ENCODE measurements around the gene C1orf35.

DNA sequence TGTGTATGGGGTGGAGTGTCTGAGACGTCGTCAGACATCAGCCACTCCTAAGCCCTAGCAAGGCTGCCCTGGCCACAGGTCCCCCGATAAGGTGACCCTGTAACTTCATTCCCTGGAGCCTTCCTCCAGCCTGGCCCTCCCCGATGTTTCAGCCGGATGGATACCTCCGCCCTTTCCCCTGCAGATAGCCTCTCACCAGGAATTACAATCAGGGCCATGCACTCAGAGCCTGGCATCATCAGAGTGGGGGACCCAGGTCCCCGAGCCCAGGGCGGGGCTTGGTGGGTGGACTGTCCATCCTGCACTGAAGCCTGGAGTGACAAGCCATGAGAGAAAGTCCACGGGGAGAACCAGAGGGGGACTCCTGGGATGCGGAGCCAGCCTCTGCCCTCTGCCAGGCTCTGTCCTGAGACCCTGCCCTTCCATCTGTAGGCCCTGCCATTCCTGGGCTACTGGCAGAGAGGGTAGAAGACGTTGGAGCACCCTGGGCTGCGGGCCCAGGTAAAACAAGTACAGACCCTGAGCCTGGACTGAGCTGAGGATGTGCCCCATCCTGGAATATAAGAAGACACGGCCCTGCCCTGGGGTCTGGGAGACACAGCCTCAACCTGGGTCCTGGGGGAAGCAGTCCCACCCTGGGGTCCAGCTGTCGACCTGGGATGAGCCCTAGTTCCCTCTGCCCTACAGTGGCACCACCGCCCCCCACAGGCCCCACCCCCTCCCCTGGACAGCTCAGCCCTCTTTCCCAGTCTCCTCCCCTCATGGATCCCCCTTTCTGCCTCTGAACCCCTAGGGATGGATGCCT, 37.4 kb downstream of the C1orf35 start:
- TF ChIP-seq, protein P1, sequence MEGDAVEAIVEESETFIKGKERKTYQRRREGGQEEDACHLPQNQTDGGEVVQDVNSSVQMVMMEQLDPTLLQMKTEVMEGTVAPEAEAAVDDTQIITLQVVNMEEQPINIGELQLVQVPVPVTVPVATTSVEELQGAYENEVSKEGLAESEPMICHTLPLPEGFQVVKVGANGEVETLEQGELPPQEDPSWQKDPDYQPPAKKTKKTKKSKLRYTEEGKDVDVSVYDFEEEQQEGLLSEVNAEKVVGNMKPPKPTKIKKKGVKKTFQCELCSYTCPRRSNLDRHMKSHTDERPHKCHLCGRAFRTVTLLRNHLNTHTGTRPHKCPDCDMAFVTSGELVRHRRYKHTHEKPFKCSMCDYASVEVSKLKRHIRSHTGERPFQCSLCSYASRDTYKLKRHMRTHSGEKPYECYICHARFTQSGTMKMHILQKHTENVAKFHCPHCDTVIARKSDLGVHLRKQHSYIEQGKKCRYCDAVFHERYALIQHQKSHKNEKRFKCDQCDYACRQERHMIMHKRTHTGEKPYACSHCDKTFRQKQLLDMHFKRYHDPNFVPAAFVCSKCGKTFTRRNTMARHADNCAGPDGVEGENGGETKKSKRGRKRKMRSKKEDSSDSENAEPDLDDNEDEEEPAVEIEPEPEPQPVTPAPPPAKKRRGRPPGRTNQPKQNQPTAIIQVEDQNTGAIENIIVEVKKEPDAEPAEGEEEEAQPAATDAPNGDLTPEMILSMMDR (IDR thresholded peaks at IDR 0.05), result no peak
- TF ChIP-seq POLR2AphosphoS5 (IDR thresholded peaks at IDR 0.05; ENCODE audit: low read depth, low read length), result no peak
